ENCODE results near the gene USPL1. TPM values are rescaled to one million over a fixed set of nuclear protein-coding genes. Genes with fewer than 3 reads are reported as not detected.

The USPL1 gene
- total RNA-seq (10 to 100 TPM in 4 of 5 donors, 1 to 10 TPM in 1; 6.4 to 33.9 (median 16.3) TPM), polyA plus RNA-seq (1 to 10 TPM; 5.5 to 7.4 (median 6.1) TPM)
- long read RNA-seq, donor 1, result 0 reads
- long read RNA-seq, donor 2, result 0 reads
- long read RNA-seq, donor 3, result 0 reads
- long read RNA-seq, donor 4, partial matches to known transcripts, result 0 of 1 reads
- long read RNA-seq, donor 4, other reads (novel, unspliced or antisense), result 0 of 1 reads
- long read RNA-seq, donor 5, result 0 reads
- long read RNA-seq, donor 6, result 0 reads
- long read RNA-seq, donor 7, result 0 reads
- long read RNA-seq, donor 8, result 0 reads
- long read RNA-seq, donor 9, partial matches to known transcripts, result 0 of 1 reads
- long read RNA-seq, donor 9, other reads (novel, unspliced or antisense), result 0 of 1 reads
- long read RNA-seq, donor 10, partial matches to known transcripts, result 0 of 1 reads
- long read RNA-seq, donor 10, other reads (novel, unspliced or antisense), result 0 of 1 reads

DNA sequence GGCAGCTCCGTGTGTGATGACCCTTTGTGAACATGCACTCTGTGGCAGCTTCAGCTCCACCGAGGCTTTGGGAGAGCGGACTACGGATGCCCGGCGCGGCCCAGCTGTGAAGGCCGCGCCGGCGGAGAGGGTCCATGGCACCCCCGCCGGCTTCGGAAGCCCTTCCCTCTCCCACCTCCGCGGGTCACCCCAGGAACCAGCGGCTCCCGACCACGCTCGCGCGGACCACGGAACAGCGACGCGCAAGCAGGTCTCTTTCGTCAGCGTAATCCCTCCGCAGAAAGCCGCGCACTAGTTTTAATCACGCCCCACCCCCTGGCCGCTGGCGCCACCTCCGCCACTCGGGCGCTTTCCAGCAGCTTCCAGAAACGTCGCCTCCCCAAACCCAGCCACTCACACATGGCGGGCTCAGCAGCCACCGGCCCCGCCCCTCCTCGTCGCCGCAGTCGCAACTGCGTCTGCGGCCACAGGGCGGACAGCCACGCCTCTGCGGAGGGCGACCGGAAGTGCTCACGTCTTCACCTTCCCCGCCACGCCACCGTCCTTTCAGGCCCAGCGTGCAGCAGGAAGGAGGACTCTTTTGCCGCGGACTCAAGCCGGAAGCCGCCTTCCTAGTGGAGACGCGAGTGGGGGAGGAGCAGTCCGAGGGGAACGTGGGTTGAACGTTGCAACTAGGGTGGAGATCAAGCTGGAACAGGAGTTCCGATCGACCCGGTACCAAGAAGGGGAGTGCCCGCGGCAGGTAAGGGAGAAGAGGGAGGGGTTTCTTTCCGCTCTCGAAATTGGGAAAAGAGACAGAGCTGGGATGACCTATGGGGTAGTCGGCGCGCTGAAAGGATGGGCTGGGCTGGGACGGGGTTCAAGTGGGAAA lies at the start of gene USPL1:
Gene USPL1, plus strand, starts transcription at position 606 of the 871 bp plus-strand sequence. CDS start 3,221 bp downstream, outside the sequence.
- 0 to 1% (median 0%) methylated on average over 51 to 78 of the region's 78 CpGs for WGBS, 5 donors
- Histone ChIP-seq H3K4me1 (peaks cover 16 to 50% (median 32%) of the 10 kb centered on the region in 4 donors), H3K4me3 (peak within 1 kb of the TSS; percentile 67 to 91 (median 91)), H3K9me3 (no peaks in the 10 kb centered on the region), H3K27ac (peak within 1 kb of the TSS; percentile 97 to 100 (median 100)), H3K36me3 (peaks cover 0 to 8% (median 8%) of the 10 kb centered on the region in 4 donors), H3K27me3 (no peaks in the 10 kb centered on the region)
- DNase-seq, result peak; percentile 98 to 100
- TF ChIP-seq POLR2A (IDR thresholded peaks at IDR 0.05), result peak in 2 of 4 donors; percentile 83 to 96
- TF ChIP-seq, protein P1, sequence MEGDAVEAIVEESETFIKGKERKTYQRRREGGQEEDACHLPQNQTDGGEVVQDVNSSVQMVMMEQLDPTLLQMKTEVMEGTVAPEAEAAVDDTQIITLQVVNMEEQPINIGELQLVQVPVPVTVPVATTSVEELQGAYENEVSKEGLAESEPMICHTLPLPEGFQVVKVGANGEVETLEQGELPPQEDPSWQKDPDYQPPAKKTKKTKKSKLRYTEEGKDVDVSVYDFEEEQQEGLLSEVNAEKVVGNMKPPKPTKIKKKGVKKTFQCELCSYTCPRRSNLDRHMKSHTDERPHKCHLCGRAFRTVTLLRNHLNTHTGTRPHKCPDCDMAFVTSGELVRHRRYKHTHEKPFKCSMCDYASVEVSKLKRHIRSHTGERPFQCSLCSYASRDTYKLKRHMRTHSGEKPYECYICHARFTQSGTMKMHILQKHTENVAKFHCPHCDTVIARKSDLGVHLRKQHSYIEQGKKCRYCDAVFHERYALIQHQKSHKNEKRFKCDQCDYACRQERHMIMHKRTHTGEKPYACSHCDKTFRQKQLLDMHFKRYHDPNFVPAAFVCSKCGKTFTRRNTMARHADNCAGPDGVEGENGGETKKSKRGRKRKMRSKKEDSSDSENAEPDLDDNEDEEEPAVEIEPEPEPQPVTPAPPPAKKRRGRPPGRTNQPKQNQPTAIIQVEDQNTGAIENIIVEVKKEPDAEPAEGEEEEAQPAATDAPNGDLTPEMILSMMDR (IDR thresholded peaks at IDR 0.05), result peak in 5 of 7 experiments; percentile 24 to 62 (median 58)
- no peak for TF ChIP-seq EP300 (IDR thresholded peaks at IDR 0.05)
- peak; percentile 96 to 99 (median 98) for TF ChIP-seq POLR2AphosphoS5 (IDR thresholded peaks at IDR 0.05)
- intact Hi-C loops (cut with DNase I; ENCODE audit: low total_unique reads), result no loop called here

DNA sequence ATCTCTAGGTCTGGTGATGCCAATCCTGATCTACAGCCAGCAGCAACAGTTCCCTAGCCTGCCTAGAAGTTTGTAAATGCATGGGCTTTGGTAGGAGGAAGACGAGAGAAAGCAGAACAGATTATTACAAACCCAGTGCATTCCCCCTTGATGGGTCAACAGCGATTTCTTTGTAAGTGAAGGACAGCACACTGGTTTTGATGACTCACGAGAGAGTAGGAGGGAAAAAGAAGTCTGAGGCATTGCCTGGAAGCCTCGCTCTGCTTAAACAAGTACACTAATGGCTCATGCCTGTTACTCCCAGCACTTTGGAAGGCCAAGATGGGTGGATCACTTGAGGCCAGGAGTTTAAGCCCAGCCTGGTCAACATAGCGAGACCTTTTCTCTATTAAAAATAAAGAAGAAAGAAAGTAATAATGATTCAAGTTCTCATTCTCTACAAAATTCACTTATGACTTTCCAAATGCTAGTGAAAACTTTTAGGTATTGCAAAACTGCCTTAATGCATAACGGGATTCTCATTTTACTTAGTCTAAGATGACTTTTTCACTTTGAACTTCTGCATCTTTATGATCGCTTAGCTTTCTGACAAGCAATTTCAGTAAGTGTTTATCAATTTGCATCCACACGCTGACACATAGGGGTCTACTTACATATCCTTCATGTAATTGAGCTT lies 47.7 kb upstream of the USPL1 start:
- intact Hi-C loops (cut with DNase I; ENCODE audit: low total_unique reads), result no loop called here
- Histone ChIP-seq H3K27ac (peak overlapping the region in 4 of 5 donors; percentile 5 to 76 (median 62)), H3K36me3 (no peaks in the 10 kb centered on the region), H3K9me3 (no peaks in the 10 kb centered on the region), H3K27me3 (no peaks in the 10 kb centered on the region), H3K4me1 (peaks cover 0 to 36% (median 18%) of the 10 kb centered on the region in 4 donors), H3K4me3 (no peak overlapping the region)
- WGBS, 5 donors, result 43 to 49% (median 44%) methylated on average over 8 of the region's 8 CpGs
- TF ChIP-seq POLR2A (IDR thresholded peaks at IDR 0.05), result no peak
- TF ChIP-seq, protein P1 (IDR thresholded peaks at IDR 0.05), result no peak
- no peak for TF ChIP-seq EP300 (IDR thresholded peaks at IDR 0.05)
- TF ChIP-seq POLR2AphosphoS5 (IDR thresholded peaks at IDR 0.05), result peak in 2 of 3 donors; percentile 9 to 83
- peak; percentile 35 to 69 for DNase-seq

DNA sequence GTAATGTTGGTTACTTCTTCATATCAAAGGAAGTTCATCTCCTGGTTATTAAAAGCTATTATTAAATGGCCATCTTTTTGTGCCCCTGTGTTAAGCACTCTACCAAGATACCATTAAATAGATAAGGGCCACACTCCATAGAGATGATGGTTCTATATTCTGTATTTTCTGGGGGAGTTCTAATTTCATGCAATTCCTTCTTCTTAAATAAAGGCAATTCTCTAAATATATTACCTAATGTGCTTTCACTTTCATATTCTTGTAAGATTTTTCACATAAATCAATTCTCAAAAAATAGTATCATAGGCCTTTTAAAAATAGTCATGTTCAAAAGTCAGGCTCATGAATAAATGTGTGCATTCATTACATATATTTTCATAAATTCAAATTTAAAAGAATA lies 47.0 kb upstream of the USPL1 start:
- Histone ChIP-seq H3K9me3 (no peaks in the 10 kb centered on the region), H3K36me3 (no peaks in the 10 kb centered on the region), H3K4me1 (peaks cover 0 to 36% (median 18%) of the 10 kb centered on the region in 4 donors), H3K27me3 (no peaks in the 10 kb centered on the region), H3K4me3 (no peak overlapping the region), H3K27ac (peak overlapping the region in 4 of 5 donors; percentile 5 to 76 (median 62))
- TF ChIP-seq EP300 (IDR thresholded peaks at IDR 0.05) (no peak), POLR2AphosphoS5 (IDR thresholded peaks at IDR 0.05) (no peak), POLR2A (IDR thresholded peaks at IDR 0.05) (no peak)
- TF ChIP-seq, protein P1 (IDR thresholded peaks at IDR 0.05), result no peak
- intact Hi-C loops (cut with DNase I; ENCODE audit: low total_unique reads), result no loop called here
- DNase-seq, result no peak
